GM19328 (cell line): ENCODE data around the gene SLC35B3.
"Not testable (repeated sequence)": the region's sequence is repeated elsewhere in the genome, so short reads cannot be mapped to it uniquely, and the experiment has no call there.

Source experiments
- ATAC-seq: cut with Tn5 transposase; IDR thresholded peaks from one replicate; pipeline ENCODE4 v1.9.1; 2021; ENCODE audit warnings: mild to moderate bottlenecking, moderate library complexity; ENCODE audit not compliant: unreplicated experiment

Gene SLC35B3

GRCh38 chr6:8415280-8415679, 20.1 kb downstream of the SLC35B3 start:
- no peak for ATAC-seq

GRCh38 chr6:8414844-8415243, 20.5 kb downstream of the SLC35B3 start:
- ATAC-seq = no peak

GRCh38 chr6:8405946-8406345, 29.4 kb downstream of the SLC35B3 start:
- ATAC-seq = not testable (repeated sequence)

- no peak for ATAC-seq
Measured at GRCh38 chr6:8402546-8402945, 32.8 kb downstream of the SLC35B3 start.

- ATAC-seq = no peak
Measured at GRCh38 chr6:8400663-8401062, 34.7 kb downstream of the SLC35B3 start.

GRCh38 chr6:8392569-8392968, 42.8 kb downstream of the SLC35B3 start:
- ATAC-seq = no peak

GRCh38 chr6:8391934-8392333, 43.4 kb downstream of the SLC35B3 start:
- ATAC-seq = no peak

GRCh38 chr6:8389036-8389818, 46.1 kb downstream of the SLC35B3 start:
- ATAC-seq = no peak

GRCh38 chr6:8387942-8388437, 47.4 kb downstream of the SLC35B3 start:
- no peak for ATAC-seq

GRCh38 chr6:8383584-8383983, 51.8 kb downstream of the SLC35B3 start:
- ATAC-seq = no peak

- no peak for ATAC-seq
Measured at GRCh38 chr6:8382434-8382833, 52.9 kb downstream of the SLC35B3 start.

- ATAC-seq = no peak
Measured at GRCh38 chr6:8375916-8376315, 59.4 kb downstream of the SLC35B3 start.
